Measurements from ENCODE around the gene VSTM1. TPM values are rescaled to one million over a fixed set of nuclear protein-coding genes. Genes with fewer than 3 reads are reported as not detected.

VSTM1 gene
- total RNA-seq, 6 donors from 2014 or later: 1.2 to 3.0 (median 1.7) TPM; not detected in 3

DNA sequence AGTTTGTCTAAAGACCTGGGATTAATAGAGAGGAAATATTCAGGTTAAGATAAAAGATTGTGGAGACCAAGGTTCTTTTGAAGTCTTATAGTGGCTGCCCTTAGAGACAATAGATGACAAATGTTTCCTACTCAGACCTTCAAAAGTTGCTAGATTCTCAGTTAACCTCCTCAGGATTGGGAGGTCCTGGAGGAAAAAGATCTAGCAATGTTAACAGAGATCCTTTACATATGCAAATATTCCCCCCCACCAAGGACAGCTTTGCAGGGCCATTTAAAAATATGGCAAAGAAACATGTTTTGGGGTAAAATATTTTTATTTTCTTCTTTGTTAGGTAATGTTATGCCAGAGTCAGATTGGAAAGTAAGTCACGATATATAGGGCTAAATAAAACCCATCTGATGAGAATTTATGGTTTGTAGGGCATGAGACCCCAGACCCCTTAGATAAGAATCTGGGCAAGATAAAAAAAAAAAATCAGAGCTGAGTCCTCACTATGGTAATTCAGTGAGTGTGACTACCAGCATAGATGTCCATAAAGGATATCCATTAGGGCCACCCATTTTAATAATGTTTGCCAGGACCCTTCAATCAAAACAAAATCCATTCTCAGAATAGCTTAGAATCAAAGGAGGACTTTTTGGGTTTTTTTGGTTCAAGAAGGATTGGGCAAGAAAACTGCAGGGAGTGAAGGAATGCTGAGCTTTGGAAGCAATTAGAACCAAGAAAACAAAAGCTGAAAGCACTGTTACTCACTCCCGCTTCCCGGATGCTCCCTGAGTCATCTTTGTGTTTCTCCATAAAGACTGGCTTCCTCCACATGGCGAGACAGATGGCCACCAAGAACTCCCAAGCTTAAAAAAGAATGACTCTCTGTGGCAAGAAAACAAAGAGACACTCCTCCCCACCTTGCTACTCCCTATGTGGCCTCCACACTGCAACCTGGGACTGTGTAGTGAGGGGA lies 28.2 kb downstream of the VSTM1 start:
- Histone ChIP-seq H3K36me3 (no peaks in the 10 kb centered on the region), H3K27ac (no peak overlapping the region), H3K9me3 (no peaks in the 10 kb centered on the region), H3K27me3 (no peaks in the 10 kb centered on the region), H3K4me3 (no peak overlapping the region), H3K4me1 (no peaks in the 10 kb centered on the region)
- TF ChIP-seq CTCF (IDR thresholded peaks at IDR 0.05) (no peak), EP300 (IDR thresholded peaks at IDR 0.05) (no peak), POLR2AphosphoS5 (IDR thresholded peaks at IDR 0.05) (no peak)
- no peak for DNase-seq
- peak in 1 of 2 donors; percentile 65 for ATAC-seq (ENCODE audit: low FRiP score in 2 of 2)
- 49 to 70% methylated on average over 4 of the region's 4 CpGs for WGBS, 2 donors

DNA sequence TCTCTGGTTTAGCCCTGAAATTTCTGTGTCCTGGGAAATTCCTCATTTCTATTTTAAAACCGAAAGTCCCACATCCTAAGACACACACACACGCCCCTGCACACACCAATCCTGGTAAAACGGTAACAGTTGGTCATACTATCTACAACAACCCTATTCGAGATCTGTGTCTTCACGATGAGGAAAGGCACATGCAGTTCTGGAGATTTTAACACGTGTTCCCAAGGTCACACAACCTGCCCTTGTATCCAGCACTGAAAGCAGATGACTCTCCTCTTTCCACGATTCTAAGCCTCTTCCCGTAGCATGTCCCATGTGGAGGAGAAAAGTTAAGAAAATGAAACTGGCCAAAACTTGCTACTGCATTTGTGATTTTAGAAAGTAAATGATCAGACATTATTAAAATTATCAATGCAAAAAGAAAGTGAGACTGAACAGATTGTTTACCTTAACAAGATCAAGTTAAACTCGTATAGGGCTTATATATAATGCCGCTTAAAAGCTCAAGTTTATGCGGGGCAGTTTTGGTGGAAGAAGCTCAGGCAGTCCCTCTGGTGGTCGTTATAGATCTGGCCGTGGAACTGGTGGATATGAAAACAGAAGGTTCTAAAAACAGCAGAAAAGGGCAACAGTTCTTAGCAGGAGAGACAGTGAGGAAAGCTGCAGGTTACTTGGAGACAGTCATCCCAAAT lies 32.7 kb downstream of the VSTM1 start:
- H3K27me3 ChIP-seq: no peaks in the 10 kb centered on the region
- no peaks in the 10 kb centered on the region for H3K9me3 ChIP-seq
- ATAC-seq (ENCODE audit: low FRiP score in 2 of 2) (no peak), DNase-seq (no peak)
- H3K27ac ChIP-seq: no peak overlapping the region
- H3K36me3 ChIP-seq: no peaks in the 10 kb centered on the region
- 42 to 45% methylated on average over 13 of the region's 13 CpGs for WGBS, 2 donors
- no peaks in the 10 kb centered on the region for H3K4me1 ChIP-seq
- TF ChIP-seq EP300 (IDR thresholded peaks at IDR 0.05) (no peak), POLR2AphosphoS5 (IDR thresholded peaks at IDR 0.05) (no peak), CTCF (IDR thresholded peaks at IDR 0.05) (no peak)
- no peak overlapping the region for H3K4me3 ChIP-seq

- TF ChIP-seq EP300 (IDR thresholded peaks at IDR 0.05) (no peak), POLR2A (IDR thresholded peaks at IDR 0.05) (no peak), POLR2AphosphoS5 (IDR thresholded peaks at IDR 0.05) (no peak), CTCF (IDR thresholded peaks at IDR 0.05) (peak; percentile 31 to 70 (median 42))
- no peaks in the 10 kb centered on the region for H3K27me3 ChIP-seq
- no peak overlapping the region for H3K27ac ChIP-seq
- no peaks in the 10 kb centered on the region for H3K9me3 ChIP-seq
- no peaks in the 10 kb centered on the region for H3K36me3 ChIP-seq
- H3K4me1 ChIP-seq: no peaks in the 10 kb centered on the region
- H3K4me3 ChIP-seq: no peak overlapping the region
- WGBS, 2 donors: 37 to 40% methylated on average over 9 of the region's 9 CpGs
- peak in 1 of 2 donors; percentile 77 for ATAC-seq (ENCODE audit: low FRiP score in 2 of 2)
- peak in 1 of 2 donors; percentile 58 for DNase-seq
Observed at GRCh38 chr19:54029930-54030490, 33.7 kb downstream of the VSTM1 start.

DNA sequence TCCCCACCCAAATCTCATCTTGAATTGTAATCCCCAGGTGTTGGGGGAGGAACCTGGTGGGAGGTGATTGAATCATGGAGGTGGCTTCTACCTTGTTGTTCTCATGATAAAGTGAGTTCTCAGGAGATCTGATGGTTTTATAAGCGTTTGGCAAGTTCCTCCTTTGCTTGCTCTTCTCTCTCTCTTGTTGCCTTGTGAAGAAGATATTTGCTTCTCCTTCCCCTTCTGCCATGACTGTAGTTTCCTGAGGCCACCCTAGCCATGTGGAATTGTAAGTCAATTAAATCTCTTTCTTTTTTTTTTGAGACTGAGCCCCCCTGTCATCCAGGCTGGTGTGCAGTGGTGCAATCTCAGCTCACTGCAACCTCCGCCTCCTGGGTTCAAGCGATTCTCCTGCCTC lies 34.4 kb downstream of the VSTM1 start:
- no peak overlapping the region for H3K27ac ChIP-seq
- no peak for ATAC-seq (ENCODE audit: low FRiP score in 2 of 2)
- H3K4me1 ChIP-seq: peaks cover 0 to under 1% (median under 1%) of the 10 kb centered on the region in 4 donors
- H3K36me3 ChIP-seq: no peaks in the 10 kb centered on the region
- H3K4me3 ChIP-seq: no peak overlapping the region
- no peaks in the 10 kb centered on the region for H3K9me3 ChIP-seq
- DNase-seq: no peak
- 70 to 81% methylated on average over 3 of the region's 3 CpGs for WGBS, 2 donors
- H3K27me3 ChIP-seq: no peaks in the 10 kb centered on the region
- TF ChIP-seq CTCF (IDR thresholded peaks at IDR 0.05): no peak
- TF ChIP-seq POLR2A (IDR thresholded peaks at IDR 0.05): no peak
- no peak for TF ChIP-seq POLR2AphosphoS5 (IDR thresholded peaks at IDR 0.05)
- TF ChIP-seq EP300 (IDR thresholded peaks at IDR 0.05): no peak

Data from upper lobe of left lung (tissue), 6 donors.